GM18511 (cell line): ENCODE measurements around the gene MTMR1.

ENCODE experiments used
- ATAC-seq: cut with Tn5 transposase; IDR thresholded peaks from one replicate; pipeline ENCODE4 v1.9.1; 2021; ENCODE audit warnings: mild to moderate bottlenecking, moderate library complexity; ENCODE audit not compliant: unreplicated experiment

MTMR1 gene

GRCh38 chrX:150762258-150763165, 69.3 kb downstream of the MTMR1 start:
- no peak for ATAC-seq

- ATAC-seq: no peak
Observed at GRCh38 chrX:150763303-150763797, 70.2 kb downstream of the MTMR1 start.

GRCh38 chrX:150763810-150764209, 70.6 kb downstream of the MTMR1 start:
- ATAC-seq: no peak

GRCh38 chrX:150765237-150765636, 72.0 kb downstream of the MTMR1 start:
- no peak for ATAC-seq

- no peak for ATAC-seq
Observed at GRCh38 chrX:150765782-150766350, 72.7 kb downstream of the MTMR1 start.

- no peak for ATAC-seq
Observed at GRCh38 chrX:150766351-150767044, 73.3 kb downstream of the MTMR1 start.

GRCh38 chrX:150767045-150767395, 73.8 kb downstream of the MTMR1 start:
- no peak for ATAC-seq

- no peak for ATAC-seq
Observed at GRCh38 chrX:150767475-150768131, 74.4 kb downstream of the MTMR1 start.

- no peak for ATAC-seq
Observed at GRCh38 chrX:150768132-150768485, 74.9 kb downstream of the MTMR1 start.

- no peak for ATAC-seq
Observed at GRCh38 chrX:150768580-150769190, 75.5 kb downstream of the MTMR1 start.

- ATAC-seq: no peak
Observed at GRCh38 chrX:150769408-150769807, 76.2 kb downstream of the MTMR1 start.

GRCh38 chrX:150770623-150771022, 77.4 kb downstream of the MTMR1 start:
- ATAC-seq: no peak

GRCh38 chrX:150771116-150771515, 77.9 kb downstream of the MTMR1 start:
- no peak for ATAC-seq

GRCh38 chrX:150772150-150772970, 79.2 kb downstream of the MTMR1 start:
- ATAC-seq: peak; percentile 86

GRCh38 chrX:150773117-150773516, 79.9 kb downstream of the MTMR1 start:
- no peak for ATAC-seq

- no peak for ATAC-seq
Observed at GRCh38 chrX:150773634-150774033, 80.4 kb downstream of the MTMR1 start.

- no peak for ATAC-seq
Observed at GRCh38 chrX:150774798-150775568, 81.8 kb downstream of the MTMR1 start.

GRCh38 chrX:150775569-150776350, 82.6 kb downstream of the MTMR1 start:
- ATAC-seq: no peak
